Retinal pigment epithelial cell (primary cell): Measurements from ENCODE around the gene LAMA1.
"Not testable (repeated sequence)": the region's sequence is repeated elsewhere in the genome, so short reads cannot be mapped to it uniquely, and the experiment has no call there.

Experiments used
- DNase-seq: peaks from one replicate; pipeline ENCODE4 v3.0.0-alpha.2; 2010; ENCODE audit warnings: low read depth
- H3K4me3 ChIP-seq: 2 replicates; pipeline ENCODE4 v1.5.1; 2011; ENCODE audit warnings: mild to moderate bottlenecking, low read length, control low read depth, moderate library complexity
- TF ChIP-seq, protein P1 (sequence below): conservative IDR thresholded peaks from 2 replicates; pipeline ENCODE4 v1.5.1; 2011; ENCODE audit warnings: low read depth, low read length, control low read depth, inconsistent platforms

LAMA1 gene

DNA sequence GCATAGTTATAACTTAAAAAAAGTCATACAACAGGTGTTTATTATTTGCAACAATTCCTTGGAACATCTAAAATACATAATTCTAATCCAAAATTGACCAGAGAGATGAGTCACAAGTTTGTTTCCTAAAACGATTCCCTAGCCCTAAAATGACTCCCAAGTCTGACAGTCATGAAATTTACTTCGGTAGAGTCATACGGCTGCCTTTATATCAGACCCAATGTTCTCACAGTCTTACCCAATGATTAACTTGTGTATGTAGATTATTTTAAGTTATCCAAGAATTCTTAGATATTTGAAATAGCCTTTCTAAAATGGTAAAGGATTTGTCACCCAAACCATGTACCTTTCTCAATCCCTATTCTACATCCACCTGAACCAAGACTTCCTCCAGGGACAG lies 174.9 kb downstream of the LAMA1 start:
- H3K4me3 ChIP-seq: no peak overlapping the region
- DNase-seq: no peak
- TF ChIP-seq, protein P1, sequence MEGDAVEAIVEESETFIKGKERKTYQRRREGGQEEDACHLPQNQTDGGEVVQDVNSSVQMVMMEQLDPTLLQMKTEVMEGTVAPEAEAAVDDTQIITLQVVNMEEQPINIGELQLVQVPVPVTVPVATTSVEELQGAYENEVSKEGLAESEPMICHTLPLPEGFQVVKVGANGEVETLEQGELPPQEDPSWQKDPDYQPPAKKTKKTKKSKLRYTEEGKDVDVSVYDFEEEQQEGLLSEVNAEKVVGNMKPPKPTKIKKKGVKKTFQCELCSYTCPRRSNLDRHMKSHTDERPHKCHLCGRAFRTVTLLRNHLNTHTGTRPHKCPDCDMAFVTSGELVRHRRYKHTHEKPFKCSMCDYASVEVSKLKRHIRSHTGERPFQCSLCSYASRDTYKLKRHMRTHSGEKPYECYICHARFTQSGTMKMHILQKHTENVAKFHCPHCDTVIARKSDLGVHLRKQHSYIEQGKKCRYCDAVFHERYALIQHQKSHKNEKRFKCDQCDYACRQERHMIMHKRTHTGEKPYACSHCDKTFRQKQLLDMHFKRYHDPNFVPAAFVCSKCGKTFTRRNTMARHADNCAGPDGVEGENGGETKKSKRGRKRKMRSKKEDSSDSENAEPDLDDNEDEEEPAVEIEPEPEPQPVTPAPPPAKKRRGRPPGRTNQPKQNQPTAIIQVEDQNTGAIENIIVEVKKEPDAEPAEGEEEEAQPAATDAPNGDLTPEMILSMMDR: no peak

DNA sequence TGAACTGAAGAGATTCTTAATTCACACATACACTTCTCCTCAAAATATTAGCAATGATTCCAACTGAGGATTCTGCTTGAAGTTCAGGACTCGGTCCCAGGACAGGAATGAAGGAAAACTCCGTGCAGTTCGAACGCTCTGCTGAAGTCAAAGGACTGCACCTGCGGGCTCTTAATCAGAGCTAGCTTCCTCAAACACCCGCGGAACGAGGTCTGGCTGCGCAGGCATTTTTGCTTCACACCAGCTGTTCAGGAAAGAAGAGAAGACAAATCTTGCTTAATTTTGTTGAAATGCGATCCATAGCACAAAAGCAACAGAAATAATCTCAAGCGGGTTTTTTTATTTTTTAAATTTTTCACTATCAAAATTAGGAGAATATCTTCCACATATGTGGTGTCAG lies 175.6 kb downstream of the LAMA1 start:
- TF ChIP-seq, protein P1: no peak
- no peak overlapping the region for H3K4me3 ChIP-seq
- DNase-seq: no peak

DNA sequence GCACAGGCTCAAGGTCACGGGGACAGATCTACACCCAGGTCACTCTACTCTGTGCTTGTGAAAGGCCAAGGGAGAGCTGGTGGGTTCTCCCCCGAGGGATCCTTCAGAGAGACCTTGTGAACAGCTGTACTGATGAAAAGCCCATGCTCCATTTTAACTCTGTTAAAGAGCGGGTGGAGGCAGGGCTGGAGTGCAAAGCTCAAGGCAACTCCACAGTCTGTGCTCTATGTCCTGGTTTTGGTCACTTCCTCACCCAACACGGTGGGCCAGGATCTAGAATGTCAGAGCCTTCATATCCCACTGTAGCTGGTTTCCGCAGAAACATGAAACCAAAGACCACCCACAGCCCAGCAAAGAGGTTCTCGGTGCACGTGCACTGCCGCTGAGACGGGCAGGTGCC lies 177.1 kb downstream of the LAMA1 start:
- no peak overlapping the region for H3K4me3 ChIP-seq
- TF ChIP-seq, protein P1: no peak
- no peak for DNase-seq

DNA sequence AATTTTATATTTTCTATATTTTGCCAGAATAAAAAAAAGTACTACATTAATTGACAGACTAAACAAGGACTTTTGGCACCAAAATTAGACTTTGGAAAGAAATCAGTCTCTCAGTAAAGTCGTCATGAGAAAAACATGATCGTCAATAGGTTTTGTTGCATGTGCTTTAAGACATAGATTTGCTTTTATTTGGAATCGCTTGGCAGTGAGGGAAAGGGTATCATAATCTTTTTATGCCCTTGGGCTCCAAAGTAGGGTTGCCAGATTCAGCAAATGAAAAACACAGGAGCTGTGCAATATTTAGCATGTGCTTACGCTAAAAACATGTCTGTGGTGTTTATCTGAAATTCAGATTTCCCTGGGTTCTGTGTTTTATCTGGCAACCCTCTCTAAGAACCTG lies 177.6 kb downstream of the LAMA1 start:
- TF ChIP-seq, protein P1: no peak
- no peak overlapping the region for H3K4me3 ChIP-seq
- DNase-seq: no peak

DNA sequence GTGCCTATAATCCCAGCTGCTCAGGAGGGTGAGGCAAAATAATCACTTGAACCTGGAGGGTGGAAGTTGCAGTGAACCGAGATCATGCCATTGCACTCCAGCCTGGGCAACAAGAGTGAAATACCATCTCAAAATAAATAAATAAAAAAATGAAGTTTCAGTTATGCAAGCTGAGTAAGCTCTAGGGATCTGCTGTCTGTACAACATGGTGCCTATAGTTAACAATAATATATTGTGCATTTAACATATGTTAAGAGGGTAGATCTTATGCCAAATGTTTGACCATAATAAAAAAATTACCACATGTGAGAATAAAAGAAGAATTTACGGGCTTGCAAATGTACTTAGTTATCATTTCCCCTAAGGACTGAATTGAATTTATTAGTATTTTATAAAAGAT lies 179.2 kb downstream of the LAMA1 start:
- DNase-seq, H3K4me3 ChIP-seq: not testable (repeated sequence)

DNA sequence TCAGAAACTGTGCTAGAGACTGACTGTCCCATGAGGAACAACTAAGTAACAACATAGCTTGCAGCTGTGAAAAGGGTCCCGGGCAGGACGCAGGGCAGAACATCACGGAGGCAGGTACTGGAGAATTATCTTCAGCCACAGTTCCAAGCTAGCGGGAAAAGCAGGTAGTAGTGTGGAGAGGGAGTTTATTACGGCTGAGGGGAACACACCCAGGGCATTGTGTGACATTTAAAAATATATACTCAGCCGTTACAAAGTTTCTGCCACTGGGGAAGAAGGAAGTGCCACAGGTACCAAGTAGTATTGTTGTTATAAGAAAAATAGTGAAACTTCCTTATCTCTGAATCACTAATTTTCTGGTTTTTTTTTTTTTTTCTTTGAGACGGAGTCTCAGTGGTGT lies 179.6 kb downstream of the LAMA1 start:
- H3K4me3 ChIP-seq: no peak overlapping the region
- DNase-seq: no peak
- TF ChIP-seq, protein P1: no peak

DNA sequence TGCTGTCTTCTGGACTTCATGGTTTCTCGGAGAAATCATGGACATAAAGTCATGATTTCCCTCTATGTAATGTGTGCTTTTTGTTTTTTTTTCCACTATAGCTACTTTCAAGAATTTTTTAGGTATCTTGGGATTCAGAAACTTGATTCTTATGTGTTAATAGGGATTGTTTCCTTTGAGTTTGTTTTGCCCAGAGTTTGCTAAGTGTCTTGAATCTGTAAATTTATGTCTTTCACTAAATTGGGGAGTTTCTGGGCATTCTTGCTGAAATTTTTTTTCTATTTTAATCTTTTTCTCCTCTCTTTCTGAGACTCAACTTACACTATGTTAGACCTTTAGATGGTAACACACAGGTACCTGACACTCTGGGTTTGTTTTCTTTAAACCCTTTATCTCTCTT lies 182.7 kb downstream of the LAMA1 start:
- TF ChIP-seq, protein P1: no peak

More for the DNA sequence above, 182.7 kb downstream of the LAMA1 start:
- DNase-seq: no peak
- no peak overlapping the region for H3K4me3 ChIP-seq
